ENCODE results near the gene SF3B2.

The SF3B2 gene

DNA sequence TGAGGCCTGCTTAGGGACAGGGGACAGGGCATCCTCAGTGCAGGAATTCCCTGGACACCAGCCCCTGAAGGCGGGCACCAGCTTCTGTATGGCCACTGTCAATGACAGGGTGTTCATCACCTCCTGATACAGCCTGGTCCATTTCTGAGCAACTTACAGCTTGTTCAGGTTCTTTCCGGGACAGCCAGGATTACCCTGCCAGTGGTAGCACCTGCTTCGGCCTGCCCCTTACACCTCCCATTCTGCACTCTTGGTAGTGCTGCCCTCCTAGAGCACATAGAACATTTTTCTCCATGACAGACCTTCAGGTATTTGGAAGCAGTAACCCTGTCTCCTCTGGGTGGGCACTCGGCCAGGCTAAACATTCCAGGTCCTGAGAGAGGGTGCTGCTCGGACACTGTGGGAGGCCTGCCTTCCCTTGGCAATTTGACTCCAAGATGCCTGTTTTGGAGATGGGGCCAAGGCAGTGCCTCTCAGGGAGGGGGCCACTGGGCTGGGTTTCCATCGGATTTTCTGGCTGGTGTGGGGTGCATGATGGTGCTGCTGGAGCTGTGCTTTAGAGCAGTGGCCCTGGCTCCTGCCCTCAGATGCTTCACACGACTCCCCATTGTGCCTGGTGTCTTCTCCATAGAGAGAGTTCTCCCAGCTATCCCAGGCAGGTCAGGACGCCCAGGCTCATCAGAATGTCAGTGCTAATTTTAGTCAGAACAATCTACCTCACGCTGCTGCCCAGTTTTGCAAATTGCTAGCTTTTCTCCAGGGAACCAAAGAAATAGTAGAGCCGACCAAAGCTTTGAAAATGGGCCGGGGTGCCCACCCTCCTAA is 4.4 kb upstream of the SF3B2 start:
- no peak for TF ChIP-seq Cebpa-rat (IDR thresholded peaks at IDR 0.05)
- no peaks in the 10 kb centered on the region for H3K27me3 ChIP-seq
- no peak overlapping the region for H3K4me3 ChIP-seq
- no peaks in the 10 kb centered on the region for H3K36me3 ChIP-seq
- peaks cover 41% of the 10 kb centered on the region for H3K4me1 ChIP-seq
- H3K4me2 ChIP-seq, result 0 out of 2 replicates have a peak overlapping the region, but pooled peaks have one; percentile 75
- no peaks in the 10 kb centered on the region for H3K9me3 ChIP-seq
- no peak overlapping the region for H3K9ac ChIP-seq
- H3K27ac ChIP-seq, result no peak overlapping the region
- H4K20me1 ChIP-seq, result peaks cover under 1% of the 10 kb centered on the region; the same call in 1 of the 2 replicates

DNA sequence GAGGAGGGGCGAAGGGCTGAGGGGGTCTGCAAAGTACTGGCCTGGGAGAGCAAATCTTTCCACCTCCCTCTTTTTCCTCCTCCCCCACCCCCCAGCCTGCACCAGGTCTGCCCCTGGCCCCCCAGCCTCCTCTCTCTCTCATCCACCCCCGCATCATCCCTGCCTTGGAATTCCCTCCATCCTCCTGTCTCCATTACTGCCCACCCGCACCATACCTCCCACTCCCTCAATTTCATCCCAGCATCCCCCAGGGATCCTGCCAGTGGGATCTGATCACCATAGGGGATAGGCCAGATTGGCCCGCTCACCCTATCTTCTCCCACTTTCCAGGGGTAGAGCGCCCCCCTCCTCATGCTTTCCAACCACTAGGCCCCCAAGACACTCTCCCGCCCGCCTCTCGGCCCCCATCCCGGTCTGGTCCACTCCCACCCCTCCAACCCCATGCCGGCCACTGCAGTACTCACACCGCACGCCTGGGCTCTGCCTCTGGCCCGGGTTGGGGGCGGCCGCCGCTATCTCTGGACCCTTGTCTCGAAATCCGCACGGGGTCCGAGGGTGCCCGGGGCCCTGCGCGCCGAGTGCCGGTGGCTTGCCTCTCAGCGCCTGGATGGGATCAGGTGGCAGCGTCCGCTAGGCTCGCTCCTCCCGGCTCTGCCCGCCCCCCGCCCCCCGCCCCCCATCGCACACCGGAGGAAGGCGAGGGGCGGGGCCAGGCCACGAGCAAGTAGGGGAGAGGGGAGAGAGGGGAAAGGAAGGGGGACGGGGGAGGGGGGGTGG is 3.4 kb upstream of the SF3B2 start, which contains the start of gene GAL3ST3:
GAL3ST3 (minus strand) TSS at position 615 of the 777 bp plus-strand sequence. CDS start 3,746 bp downstream, outside the sequence.
- Histone ChIP-seq H3K4me3 (peak within 1 kb of the TSS; percentile 54), H3K9ac (no peak within 1 kb of the TSS), H3K4me1 (peaks cover 51% of the 10 kb centered on the region), H3K9me3 (no peaks in the 10 kb centered on the region), H3K27ac (peak within 1 kb of the TSS; percentile 26; the same call in 1 of the 2 replicates), H3K4me2 (peak within 1 kb of the TSS; percentile 90), H3K27me3 (no peaks in the 10 kb centered on the region), H3K36me3 (peaks cover 1% of the 10 kb centered on the region), H4K20me1 (peaks cover 11% of the 10 kb centered on the region)
- TF ChIP-seq Cebpa-rat (IDR thresholded peaks at IDR 0.05), result no peak

DNA sequence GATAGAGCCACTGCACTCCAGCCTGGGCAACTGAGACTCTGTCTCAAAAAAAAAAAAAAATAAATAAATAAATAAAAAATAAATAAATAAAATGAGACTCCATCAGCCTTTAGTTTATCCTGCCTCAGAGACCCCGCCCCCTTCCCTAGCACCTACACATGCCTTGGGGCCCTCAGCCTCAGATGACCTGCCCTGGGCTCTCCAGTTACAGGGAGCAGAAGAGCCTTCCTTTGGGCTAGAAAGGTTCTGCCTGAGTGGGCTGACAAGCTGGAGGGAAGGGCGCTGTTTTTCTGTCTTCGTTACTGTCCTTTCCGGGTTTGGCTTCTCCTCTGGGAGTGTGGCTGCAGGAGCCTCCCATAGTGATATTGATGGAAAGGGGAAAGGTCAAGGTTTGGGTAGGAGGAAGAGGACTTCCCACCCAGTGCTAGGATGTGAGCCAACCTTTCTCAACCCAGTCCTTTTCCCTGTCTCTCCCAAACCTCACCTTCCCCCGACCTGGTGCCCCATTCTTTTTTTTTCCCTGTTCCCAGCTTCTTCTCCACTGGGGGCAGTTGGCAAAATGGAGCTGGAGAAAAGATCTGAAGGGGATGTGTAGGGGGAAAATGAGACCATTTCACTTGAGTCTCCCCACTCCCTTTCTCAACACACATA is 1.5 kb upstream of the SF3B2 start:
- TF ChIP-seq Cebpa-rat (IDR thresholded peaks at IDR 0.05), result no peak
- H3K9me3 ChIP-seq, result no peaks in the 10 kb centered on the region
- peak overlapping the region; percentile 89 for H3K27ac ChIP-seq
- peaks cover 44% of the 10 kb centered on the region for H3K4me1 ChIP-seq
- H3K36me3 ChIP-seq, result peaks cover 21% of the 10 kb centered on the region
- H3K4me2 ChIP-seq, result peak overlapping the region; percentile 90
- peak overlapping the region; percentile 96 for H3K4me3 ChIP-seq
- H3K9ac ChIP-seq, result peak overlapping the region; percentile 93
- H3K27me3 ChIP-seq, result no peaks in the 10 kb centered on the region
- H4K20me1 ChIP-seq, result peaks cover 25% of the 10 kb centered on the region

DNA sequence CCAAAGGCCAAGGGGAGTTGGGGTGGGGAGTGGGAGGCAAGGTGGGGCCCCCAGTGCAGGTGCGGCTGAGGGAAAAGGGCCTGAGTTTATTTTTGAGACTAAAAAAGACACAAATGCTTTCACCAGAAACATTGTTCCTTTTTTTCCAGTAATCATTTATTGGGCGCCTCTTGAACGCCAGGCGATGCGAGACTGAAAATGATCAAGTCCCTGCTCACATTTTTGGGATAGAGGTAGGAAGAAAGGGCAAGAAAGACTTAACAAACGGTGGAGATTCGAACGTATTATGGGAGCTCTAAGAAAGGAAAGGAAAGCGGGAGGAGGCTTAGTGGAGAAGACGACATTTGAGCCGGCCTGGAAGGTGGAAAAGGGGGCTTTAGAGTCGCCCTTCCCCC is 796 bp upstream of the SF3B2 start:
- H3K27me3 ChIP-seq, result no peaks in the 10 kb centered on the region
- no peak for TF ChIP-seq Cebpa-rat (IDR thresholded peaks at IDR 0.05)
- H3K4me3 ChIP-seq, result peak overlapping the region; percentile 96
- H3K9me3 ChIP-seq, result no peaks in the 10 kb centered on the region
- H3K36me3 ChIP-seq, result peaks cover 27% of the 10 kb centered on the region
- peak overlapping the region; percentile 93 for H3K9ac ChIP-seq
- H3K27ac ChIP-seq, result peak overlapping the region; percentile 89
- peaks cover 42% of the 10 kb centered on the region for H3K4me1 ChIP-seq
- H3K4me2 ChIP-seq, result peak overlapping the region; percentile 90
- H4K20me1 ChIP-seq, result peaks cover 32% of the 10 kb centered on the region

DNA sequence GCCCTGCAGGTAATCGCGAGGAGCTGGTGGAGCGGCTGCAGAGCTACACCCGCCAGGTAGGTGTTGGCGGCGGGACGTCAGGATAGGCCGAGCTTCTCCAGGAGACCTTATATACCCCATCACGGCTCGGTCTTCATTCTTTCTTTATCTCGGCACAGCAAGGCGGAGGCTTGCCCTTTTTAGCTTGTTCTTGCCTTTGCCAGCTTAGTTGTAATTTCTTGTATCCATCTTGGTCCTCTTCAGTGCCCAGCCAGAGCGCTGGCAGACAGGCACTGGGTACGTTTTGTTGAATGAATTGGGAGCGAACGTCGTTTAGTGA is 459 bp downstream of the SF3B2 start:
- Histone ChIP-seq H3K27me3 (no peaks in the 10 kb centered on the region), H3K27ac (peak overlapping the region; percentile 89), H3K9me3 (no peaks in the 10 kb centered on the region), H3K4me1 (peaks cover 42% of the 10 kb centered on the region), H3K9ac (peak overlapping the region; percentile 93), H3K36me3 (peaks cover 40% of the 10 kb centered on the region), H3K4me2 (peak overlapping the region; percentile 90), H3K4me3 (peak overlapping the region; percentile 96), H4K20me1 (peaks cover 36% of the 10 kb centered on the region)
- no peak for TF ChIP-seq Cebpa-rat (IDR thresholded peaks at IDR 0.05)

DNA sequence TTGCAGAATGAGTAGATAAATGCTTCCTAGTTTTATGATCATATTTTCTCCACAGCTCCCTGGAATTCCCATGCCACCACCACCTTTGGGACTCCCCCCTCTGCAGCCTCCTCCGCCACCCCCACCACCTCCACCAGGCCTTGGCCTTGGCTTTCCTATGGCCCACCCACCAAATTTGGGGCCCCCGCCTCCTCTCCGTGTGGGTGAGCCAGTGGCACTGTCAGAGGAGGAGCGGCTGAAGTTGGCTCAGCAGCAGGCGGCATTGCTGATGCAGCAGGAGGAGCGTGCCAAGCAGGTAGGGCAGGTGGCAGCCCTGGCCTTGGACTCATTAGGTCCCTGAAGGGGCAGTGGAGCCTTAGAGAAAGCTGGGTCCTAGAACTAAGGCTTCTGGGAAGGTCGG is 2.9 kb downstream of the SF3B2 start:
- no peak overlapping the region for H3K27ac ChIP-seq
- H3K9ac ChIP-seq, result no peak overlapping the region
- H3K27me3 ChIP-seq, result no peaks in the 10 kb centered on the region
- H3K36me3 ChIP-seq, result peaks cover 64% of the 10 kb centered on the region
- H3K4me1 ChIP-seq, result peaks cover 29% of the 10 kb centered on the region
- H3K4me2 ChIP-seq, result no peak overlapping the region
- no peak for TF ChIP-seq Cebpa-rat (IDR thresholded peaks at IDR 0.05)
- no peak overlapping the region for H3K4me3 ChIP-seq
- peaks cover 50% of the 10 kb centered on the region for H4K20me1 ChIP-seq
- no peaks in the 10 kb centered on the region for H3K9me3 ChIP-seq

DNA sequence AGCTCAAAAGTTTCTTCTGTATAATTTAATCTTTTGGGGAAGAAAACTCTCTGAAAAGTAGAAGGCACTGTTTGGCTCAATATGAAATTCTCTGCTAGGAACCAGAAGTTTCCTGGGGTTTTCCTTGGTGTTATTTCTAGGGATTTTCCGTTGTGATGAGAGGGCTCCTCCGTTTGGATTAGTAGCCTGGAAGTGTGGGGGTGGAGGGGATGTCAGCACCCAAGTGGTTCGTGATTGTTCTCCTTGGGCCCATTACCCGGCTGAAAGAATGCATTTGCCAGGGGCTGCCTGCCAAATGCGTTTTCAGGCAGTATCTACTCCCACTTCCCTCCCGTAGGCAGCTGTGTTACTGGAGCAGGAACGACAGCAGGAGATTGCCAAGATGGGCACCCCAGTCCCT is 4.3 kb downstream of the SF3B2 start:
- Histone ChIP-seq H3K36me3 (peaks cover 79% of the 10 kb centered on the region), H3K9ac (no peak overlapping the region), H3K4me3 (no peak overlapping the region), H4K20me1 (peaks cover 64% of the 10 kb centered on the region), H3K9me3 (no peaks in the 10 kb centered on the region), H3K27ac (no peak overlapping the region), H3K4me1 (peaks cover 14% of the 10 kb centered on the region), H3K27me3 (no peaks in the 10 kb centered on the region), H3K4me2 (no peak overlapping the region)
- no peak for TF ChIP-seq Cebpa-rat (IDR thresholded peaks at IDR 0.05)

DNA sequence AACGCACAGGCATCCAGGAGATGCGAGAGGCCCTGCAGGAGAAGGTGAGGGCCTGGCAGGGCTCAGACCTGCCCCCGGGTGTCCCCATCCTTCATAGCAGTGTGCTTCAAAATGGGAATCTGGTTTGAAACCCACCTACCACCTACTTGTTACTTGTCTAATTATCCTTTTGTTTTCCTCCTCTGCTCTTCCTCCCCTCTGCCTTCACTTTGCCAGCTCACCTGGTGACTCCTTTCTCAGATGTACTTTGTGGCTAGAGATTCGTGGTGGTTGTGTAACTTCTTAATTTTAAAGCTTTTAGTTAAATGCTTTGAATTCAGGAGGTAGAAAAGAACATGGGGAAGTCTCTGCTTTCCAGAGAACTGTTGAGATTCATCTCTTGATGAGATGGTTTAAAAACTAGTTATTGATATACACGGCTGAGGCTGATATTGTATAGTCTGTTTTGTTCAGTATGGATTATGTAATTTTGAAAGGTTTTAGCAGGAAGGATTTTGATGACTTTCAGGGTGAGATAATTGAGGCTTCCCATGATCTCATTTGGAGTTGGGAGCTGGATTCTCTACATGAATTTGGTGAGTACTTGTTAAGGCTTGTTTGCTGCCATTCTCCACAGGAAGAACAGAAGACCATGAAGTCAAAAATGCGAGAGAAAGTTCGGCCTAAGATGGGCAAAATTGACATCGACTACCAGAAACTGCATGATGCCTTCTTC is 8.0 kb downstream of the SF3B2 start:
- no peak overlapping the region for H3K9ac ChIP-seq
- no peak overlapping the region for H3K4me3 ChIP-seq
- H3K27me3 ChIP-seq, result no peaks in the 10 kb centered on the region
- no peaks in the 10 kb centered on the region for H3K9me3 ChIP-seq
- no peak for TF ChIP-seq Cebpa-rat (IDR thresholded peaks at IDR 0.05)
- H3K36me3 ChIP-seq, result peaks cover 100% of the 10 kb centered on the region
- no peaks in the 10 kb centered on the region for H3K4me1 ChIP-seq
- peaks cover 66% of the 10 kb centered on the region for H4K20me1 ChIP-seq
- no peak overlapping the region for H3K27ac ChIP-seq
- no peak overlapping the region for H3K4me2 ChIP-seq

DNA sequence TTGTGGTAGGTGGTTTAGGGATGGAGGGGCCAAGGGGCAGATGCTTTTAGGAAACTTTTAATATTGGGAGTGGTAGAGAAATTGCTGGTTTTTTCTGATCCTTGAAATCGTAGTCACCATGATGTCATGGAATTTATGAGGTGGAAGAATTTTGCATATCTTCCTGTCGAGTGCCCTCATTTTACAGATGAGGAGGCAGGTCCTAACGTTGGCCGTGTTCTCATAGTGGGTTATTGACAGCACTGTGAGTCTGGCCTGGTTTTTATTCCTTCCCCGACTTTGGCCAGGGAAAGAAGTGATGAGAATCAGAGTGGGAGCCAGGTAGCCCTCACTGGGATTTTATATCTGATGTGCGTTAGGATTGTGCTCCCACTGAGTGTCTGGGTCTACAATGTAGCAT is 9.1 kb downstream of the SF3B2 start:
- Histone ChIP-seq H3K9me3 (no peaks in the 10 kb centered on the region), H3K36me3 (peaks cover 98% of the 10 kb centered on the region), H3K4me2 (no peak overlapping the region), H3K4me1 (peaks cover 1% of the 10 kb centered on the region; the same call in 1 of the 2 replicates), H3K27me3 (no peaks in the 10 kb centered on the region), H4K20me1 (peaks cover 64% of the 10 kb centered on the region), H3K9ac (peak overlapping the region; percentile 45; the same call in 1 of the 2 replicates), H3K27ac (no peak overlapping the region), H3K4me3 (no peak overlapping the region)
- TF ChIP-seq Cebpa-rat (IDR thresholded peaks at IDR 0.05), result no peak

All from BLaER1 (cell line).